ENCODE data around the gene POTEB2. TPM values are rescaled to one million over a fixed set of nuclear protein-coding genes. Genes with fewer than 3 reads are reported as not detected.

The POTEB2 gene
- not detected in 2 replicates for total RNA-seq

DNA sequence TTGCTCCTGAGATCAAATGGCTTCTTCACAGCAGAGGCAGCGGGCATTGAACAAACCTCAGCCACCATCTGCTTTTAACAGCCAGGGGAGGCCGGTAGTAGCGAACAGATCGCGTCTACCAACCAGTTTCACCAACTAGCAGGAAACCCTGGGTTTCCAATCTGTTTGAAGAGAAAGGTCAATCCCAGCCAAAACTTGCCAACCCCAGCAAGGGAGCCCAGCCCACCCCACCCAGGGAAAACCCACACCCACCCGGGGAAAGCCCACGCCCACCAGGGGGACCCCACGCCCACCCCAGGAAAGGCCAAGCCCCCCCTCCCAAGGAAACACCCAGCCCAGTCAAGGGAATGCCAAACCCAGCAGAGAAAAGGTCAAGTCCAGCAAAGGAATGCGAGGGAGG, at the start of gene POTEB2:
TSS of gene POTEB2 (minus strand) at position 101 of the 400 bp plus-strand sequence. CDS start at position 68, 33 bp downstream.

